Thymus (tissue), 11 donors: ENCODE data around the gene DGCR2. TPM values are rescaled to one million over a fixed set of nuclear protein-coding genes. Genes with fewer than 3 reads are reported as not detected.
"Not testable (repeated sequence)": the region's sequence is repeated elsewhere in the genome, so short reads cannot be mapped to it uniquely, and the experiment has no call there.

Experiments used
- DNase-seq, 9 donors: peaks; one replicate each; pipeline ENCODE4 v3.0.0-alpha.2; 2013; ENCODE audit warnings: low spot score in 9 of 9, low read depth in 6 of 9, missing footprints in 1 of 9
- H3K27ac ChIP-seq, 2 donors: one replicate each; pipeline ENCODE4 v1.5.1; 2013; ENCODE audit warnings: control low read depth in 1 of 2, low read depth in 1 of 2, low read length in 1 of 2, mild to moderate bottlenecking in 1 of 2, moderate library complexity in 1 of 2
- H3K27me3 ChIP-seq, 2 donors: one replicate each; pipeline ENCODE4 v1.5.1; 2013; ENCODE audit warnings: low read length in 1 of 2; ENCODE audit not compliant: control insufficient read depth in 2 of 2, insufficient read depth in 1 of 2
- H3K36me3 ChIP-seq, 2 donors: one replicate each; pipeline ENCODE4 v1.5.1; 2013; ENCODE audit warnings: low read length in 1 of 2, mild to moderate bottlenecking in 1 of 2, moderate library complexity in 1 of 2; ENCODE audit not compliant: control insufficient read depth in 2 of 2, insufficient read depth in 2 of 2
- H3K4me1 ChIP-seq, 2 donors: one replicate each; pipeline ENCODE4 v1.5.1; 2013; ENCODE audit warnings: low read length in 2 of 2; ENCODE audit not compliant: control insufficient read depth in 2 of 2, insufficient read depth in 2 of 2
- H3K4me3 ChIP-seq, 2 donors: one replicate each; pipeline ENCODE4 v1.5.1; 2013; ENCODE audit warnings: low read length in 2 of 2, control low read depth in 1 of 2, mild to moderate bottlenecking in 1 of 2
- H3K9me3 ChIP-seq, 2 donors: one replicate each; pipeline ENCODE4 v1.5.1; 2013; ENCODE audit warnings: low read length in 1 of 2, mild to moderate bottlenecking in 1 of 2; ENCODE audit not compliant: control insufficient read depth in 2 of 2, insufficient read depth in 1 of 2
- WGBS: extraction: QIAGEN DNeasy Blood & Tissue Kit; methylation state at CpG from one replicate; pipeline ENCODE4 v1.1.7; 2013; 5-methylcytosine and 5-hydroxymethylcytosine counted together
- polyA plus RNA-seq: library from polyadenylated mRNA; stranded (reverse); fragments of 200-250 nt; gene quantifications from one replicate; pipeline ENCODE4 v1.2.3, GENCODE V29; 2013
- total RNA-seq: library from RNA; stranded (reverse); fragments of 120-200 nt; gene quantifications from one replicate; pipeline ENCODE4 v1.2.4, GENCODE V29; 2013
- donor health status: healthy.

DGCR2 gene
- total and polyA plus RNA-seq, 2 donors, result 17.8 to 24.1 TPM

DNA sequence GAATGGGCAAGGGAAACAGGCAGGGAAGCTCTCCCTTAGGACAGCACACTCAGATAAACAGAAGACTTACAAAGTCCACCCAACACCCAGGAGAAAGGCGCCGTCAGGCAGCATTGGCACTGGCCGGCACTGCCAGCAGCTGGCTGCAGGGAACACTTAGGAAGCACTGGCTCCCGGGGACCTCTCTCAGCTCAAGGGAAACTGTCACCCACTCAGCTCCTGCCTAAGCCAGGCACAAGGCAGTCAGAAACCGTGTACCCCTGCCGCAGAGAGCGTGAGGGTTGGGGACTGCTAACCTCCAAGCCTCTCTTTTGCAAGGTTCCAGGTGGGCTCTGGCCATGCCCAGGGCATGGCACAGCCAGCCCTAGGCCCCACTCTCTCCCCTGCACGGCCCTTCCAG, 64.7 kb downstream of the DGCR2 start:
- Histone ChIP-seq H3K27ac (no peak overlapping the region), H3K4me3 (no peak overlapping the region), H3K27me3 (no peaks in the 10 kb centered on the region), H3K4me1 (no peaks in the 10 kb centered on the region), H3K36me3 (peaks cover 69 to 77% of the 10 kb centered on the region in 2 donors), H3K9me3 (no peaks in the 10 kb centered on the region)
- 97% methylated on average over 8 of the region's 8 CpGs for WGBS
- DNase-seq, result no peak

DNA sequence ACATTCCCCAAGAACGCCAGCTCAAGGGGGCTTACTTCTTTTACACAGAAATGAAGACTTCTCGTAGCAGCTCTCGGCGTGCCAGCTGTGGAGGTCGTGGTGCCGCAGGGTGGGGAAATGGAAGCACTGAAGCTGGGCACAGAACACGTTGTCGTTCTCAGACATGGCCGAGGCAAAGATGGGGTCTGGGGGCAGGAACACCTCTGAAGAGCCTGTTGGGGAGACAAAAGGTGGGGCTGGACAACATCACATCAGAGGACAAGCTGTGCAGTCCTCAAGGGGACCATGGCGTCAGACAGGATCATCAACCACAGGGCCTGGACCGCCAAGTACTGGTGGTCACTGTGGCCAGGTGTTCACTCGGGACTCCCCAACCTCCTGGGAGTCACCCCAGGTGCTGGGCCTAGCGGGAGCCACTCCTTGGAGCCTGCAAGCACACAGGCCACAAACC, 65.2 kb downstream of the DGCR2 start:
- Histone ChIP-seq H3K36me3 (peaks cover 68 to 76% of the 10 kb centered on the region in 2 donors), H3K4me3 (no peak overlapping the region), H3K27me3 (no peaks in the 10 kb centered on the region), H3K4me1 (no peaks in the 10 kb centered on the region), H3K27ac (no peak overlapping the region), H3K9me3 (no peaks in the 10 kb centered on the region)
- DNase-seq, result no peak
- WGBS, result 98% methylated on average over 13 of the region's 13 CpGs

DNA sequence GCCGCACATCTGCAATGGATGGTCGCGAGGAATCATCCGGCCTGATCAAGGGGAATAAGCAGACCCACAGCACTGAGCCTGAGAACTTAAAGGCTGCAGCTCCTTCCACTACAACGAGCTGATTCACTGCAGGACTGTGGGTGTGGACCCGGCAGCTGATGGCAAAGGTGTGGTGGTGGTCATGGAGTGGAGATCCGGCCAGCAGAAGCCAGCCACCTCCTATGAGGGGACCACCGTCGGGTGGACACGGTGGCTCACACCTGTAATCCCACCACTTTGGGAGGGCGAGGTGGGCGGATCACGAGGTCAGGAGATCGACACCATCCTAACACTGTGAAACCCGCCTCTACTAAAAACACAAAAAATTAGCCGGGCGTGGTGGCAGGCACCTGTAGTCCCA, 66.4 kb downstream of the DGCR2 start:
- Histone ChIP-seq H3K4me3 (no peak overlapping the region), H3K9me3 (no peaks in the 10 kb centered on the region), H3K27me3 (no peaks in the 10 kb centered on the region), H3K36me3 (peaks cover 62 to 66% of the 10 kb centered on the region in 2 donors), H3K27ac (no peak overlapping the region), H3K4me1 (no peaks in the 10 kb centered on the region)
- 97% methylated on average over 17 of the region's 17 CpGs for WGBS
- DNase-seq, result no peak

DNA sequence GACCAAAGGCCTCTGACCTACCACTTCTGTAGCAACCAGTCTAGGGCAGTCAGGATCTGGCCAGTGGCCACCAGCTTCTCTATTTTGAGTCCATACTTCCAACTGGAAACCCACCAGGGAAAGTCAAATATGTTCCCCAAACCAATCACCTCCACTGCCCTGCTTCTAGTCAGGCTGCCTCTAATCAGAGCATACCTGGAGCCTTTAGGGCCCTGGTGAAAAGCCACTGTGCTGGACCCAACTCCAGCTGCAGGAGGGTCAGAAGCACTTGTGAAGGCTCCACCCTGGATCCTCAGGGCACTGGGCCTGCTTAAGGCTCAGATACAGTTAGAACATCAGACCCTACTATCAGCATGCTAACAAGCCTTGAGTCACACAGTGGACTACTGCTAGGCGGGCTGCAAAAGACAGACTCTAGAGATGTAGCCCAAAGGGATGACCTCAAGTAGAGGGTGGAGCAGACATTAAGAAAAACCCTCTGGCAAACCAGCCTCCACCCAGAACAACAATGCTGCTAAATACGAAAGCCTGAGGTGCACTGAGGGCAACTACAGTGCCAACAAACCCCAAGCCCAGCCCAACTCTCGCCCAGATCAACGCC, 69.2 kb downstream of the DGCR2 start:
- Histone ChIP-seq H3K27ac (no peak overlapping the region), H3K4me3 (no peak overlapping the region), H3K4me1 (no peaks in the 10 kb centered on the region), H3K36me3 (peaks cover 56 to 66% of the 10 kb centered on the region in 2 donors), H3K9me3 (no peaks in the 10 kb centered on the region), H3K27me3 (no peaks in the 10 kb centered on the region)
- 98% methylated on average over 4 of the region's 4 CpGs for WGBS
- no peak for DNase-seq

DNA sequence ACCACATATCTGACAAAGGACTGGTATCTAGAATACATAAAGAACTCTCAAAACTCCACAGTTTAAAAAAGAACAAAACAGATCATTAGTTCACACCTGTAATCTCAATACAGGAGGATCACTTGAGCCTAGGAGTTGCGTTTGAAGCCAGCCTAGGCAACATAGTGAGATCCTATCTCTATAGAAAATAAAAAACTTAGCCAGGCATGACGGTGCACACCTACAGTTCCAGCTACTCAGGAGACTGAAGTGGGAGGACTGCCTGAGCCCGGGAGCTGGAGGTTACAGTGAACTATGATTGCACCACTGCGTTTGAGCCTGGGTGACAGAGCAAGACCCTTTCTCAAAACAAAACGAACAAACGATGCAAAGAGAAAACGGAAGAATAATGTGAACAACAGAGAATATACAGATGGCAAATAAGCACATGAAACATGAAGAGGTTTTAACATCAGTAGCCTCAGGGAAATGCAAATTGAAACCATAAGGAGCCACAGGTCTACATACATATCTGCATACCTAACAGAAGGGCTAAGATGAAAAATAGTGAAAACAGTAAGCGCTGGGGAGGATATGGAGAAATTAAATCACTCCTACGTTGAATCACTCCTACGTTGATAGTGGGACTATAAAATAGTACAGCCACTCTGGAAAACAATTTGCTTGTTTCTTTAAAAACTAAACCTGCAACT, 70.7 kb downstream of the DGCR2 start:
- H3K4me1 ChIP-seq, result no peaks in the 10 kb centered on the region
- no peaks in the 10 kb centered on the region for H3K9me3 ChIP-seq
- no peak overlapping the region for H3K4me3 ChIP-seq
- H3K27ac ChIP-seq, result no peak overlapping the region
- no peaks in the 10 kb centered on the region for H3K27me3 ChIP-seq
- peaks cover 62 to 70% of the 10 kb centered on the region in 2 donors for H3K36me3 ChIP-seq
- no peak for DNase-seq
- WGBS, result 97% methylated on average over 10 of the region's 10 CpGs

DNA sequence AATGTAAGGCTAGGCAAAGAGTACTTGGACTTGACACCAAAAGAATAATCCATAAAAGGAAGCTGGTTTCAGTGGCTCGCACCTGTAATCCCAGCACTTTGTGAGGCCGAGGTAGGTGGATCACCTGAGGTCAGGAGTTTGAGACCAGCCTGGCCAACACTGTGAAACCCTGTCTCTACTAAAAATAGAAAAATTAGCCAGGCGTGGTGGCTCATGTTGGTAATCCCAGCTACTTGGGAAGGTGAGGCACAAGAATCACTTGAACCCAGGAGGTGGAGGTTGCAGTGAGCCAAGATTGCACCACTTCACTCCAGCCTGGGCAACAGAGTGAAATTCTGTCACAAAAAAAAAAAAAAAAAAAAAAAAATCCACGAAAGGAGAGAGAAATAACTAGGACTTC, 71.4 kb downstream of the DGCR2 start:
- not testable (repeated sequence) for DNase-seq, H3K4me3 ChIP-seq, H3K27me3 ChIP-seq, H3K4me1 ChIP-seq, H3K9me3 ChIP-seq, H3K27ac ChIP-seq
- peaks cover 60 to 73% of the 10 kb centered on the region in 2 donors for H3K36me3 ChIP-seq
- WGBS, result 98% methylated on average over 4 of the region's 4 CpGs

DNA sequence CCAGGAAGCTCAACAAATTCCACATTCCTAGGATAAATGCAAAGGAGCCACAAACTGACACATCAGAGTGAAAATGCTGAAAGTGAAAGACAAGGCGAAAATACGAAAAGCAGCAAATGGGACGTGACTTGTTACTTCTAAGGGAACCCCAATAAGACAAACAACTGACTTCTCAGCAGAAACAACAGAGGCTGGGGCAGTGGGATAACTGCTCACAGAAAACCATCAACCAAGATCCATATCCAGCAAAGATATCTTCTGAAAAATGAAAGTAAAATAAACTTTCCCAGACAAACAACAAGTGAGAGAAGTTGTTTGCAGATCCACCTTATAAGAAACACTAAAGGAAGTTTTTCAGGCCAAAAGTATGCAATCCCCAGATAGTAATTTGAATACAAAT, 72.1 kb downstream of the DGCR2 start:
- Histone ChIP-seq H3K4me3 (no peak overlapping the region), H3K9me3 (no peaks in the 10 kb centered on the region), H3K36me3 (peaks cover 63 to 72% of the 10 kb centered on the region in 2 donors), H3K27ac (no peak overlapping the region), H3K4me1 (no peaks in the 10 kb centered on the region), H3K27me3 (no peaks in the 10 kb centered on the region)
- WGBS, result 98% methylated on average over 3 of the region's 3 CpGs
- no peak for DNase-seq

DNA sequence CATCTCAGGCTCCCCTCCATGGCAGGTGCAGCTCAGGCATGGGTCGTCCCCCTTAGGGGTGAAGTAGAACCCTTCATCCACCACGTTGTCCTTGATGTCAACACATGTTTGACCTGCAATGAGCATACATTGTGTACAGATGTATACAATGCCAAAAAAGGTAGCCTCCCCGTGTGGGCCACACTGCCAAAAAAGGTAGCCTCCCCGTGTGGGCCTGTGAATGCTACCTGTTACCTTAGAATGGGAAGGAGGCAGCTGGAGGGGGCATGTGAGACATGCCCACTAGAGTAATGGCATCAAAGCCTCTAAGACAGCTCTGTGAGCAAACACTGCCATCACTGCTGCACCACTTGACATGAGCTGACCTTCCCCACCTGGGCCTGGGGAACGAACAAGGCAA, 73.7 kb downstream of the DGCR2 start:
- WGBS, result 97% methylated on average over 5 of the region's 5 CpGs
- no peaks in the 10 kb centered on the region for H3K4me1 ChIP-seq
- DNase-seq, result no peak
- H3K27me3 ChIP-seq, result no peaks in the 10 kb centered on the region
- no peaks in the 10 kb centered on the region for H3K9me3 ChIP-seq
- peaks cover 77 to 80% of the 10 kb centered on the region in 2 donors for H3K36me3 ChIP-seq
- no peak overlapping the region for H3K4me3 ChIP-seq
- no peak overlapping the region for H3K27ac ChIP-seq

DNA sequence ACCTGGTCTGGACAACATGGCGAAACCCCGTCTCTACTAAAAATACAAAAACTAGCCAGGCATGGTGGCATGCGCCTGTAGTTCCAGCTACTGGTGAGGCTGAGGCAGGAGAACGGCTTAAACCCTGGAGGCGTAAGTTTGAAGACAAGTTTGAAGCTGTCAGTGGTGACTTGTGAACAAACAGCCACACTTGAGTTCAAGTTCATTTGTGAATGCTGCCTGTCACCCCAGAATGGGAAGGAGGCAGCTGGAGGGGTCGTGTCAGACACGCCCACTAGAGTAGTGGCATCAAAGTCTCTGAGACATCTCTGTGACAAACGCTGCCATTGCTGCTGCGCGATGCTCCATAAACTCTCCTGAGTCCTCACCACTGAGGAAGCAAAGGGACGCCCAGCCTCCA, 74.2 kb downstream of the DGCR2 start:
- WGBS, result 97% methylated on average over 11 of the region's 11 CpGs
- no peaks in the 10 kb centered on the region for H3K4me1 ChIP-seq
- DNase-seq, result no peak
- no peak overlapping the region for H3K4me3 ChIP-seq
- no peak overlapping the region for H3K27ac ChIP-seq
- no peaks in the 10 kb centered on the region for H3K9me3 ChIP-seq
- H3K36me3 ChIP-seq, result peaks cover 76 to 77% of the 10 kb centered on the region in 2 donors
- no peaks in the 10 kb centered on the region for H3K27me3 ChIP-seq
